ENCODE data around the gene ADCY4.
"Not testable (repeated sequence)": the region's sequence is repeated elsewhere in the genome, so short reads cannot be mapped to it uniquely, and the experiment has no call there.

Gene ADCY4

GRCh38 chr14:24337144-24337823 is 2.4 kb upstream of the ADCY4 start:
- Mint-ChIP-seq H3K4me1 (ENCODE audit: low read depth) (peaks cover 49% of the 10 kb centered on the region), H3K27me3 (peaks cover 40% of the 10 kb centered on the region), H3K4me3 (no peak overlapping the region), H3K9me3 (no peaks in the 10 kb centered on the region), H3K27ac (no peak overlapping the region), H3K36me3 (ENCODE audit: low read depth) (peaks cover 20% of the 10 kb centered on the region)
- no peak for DNase-seq

DNA sequence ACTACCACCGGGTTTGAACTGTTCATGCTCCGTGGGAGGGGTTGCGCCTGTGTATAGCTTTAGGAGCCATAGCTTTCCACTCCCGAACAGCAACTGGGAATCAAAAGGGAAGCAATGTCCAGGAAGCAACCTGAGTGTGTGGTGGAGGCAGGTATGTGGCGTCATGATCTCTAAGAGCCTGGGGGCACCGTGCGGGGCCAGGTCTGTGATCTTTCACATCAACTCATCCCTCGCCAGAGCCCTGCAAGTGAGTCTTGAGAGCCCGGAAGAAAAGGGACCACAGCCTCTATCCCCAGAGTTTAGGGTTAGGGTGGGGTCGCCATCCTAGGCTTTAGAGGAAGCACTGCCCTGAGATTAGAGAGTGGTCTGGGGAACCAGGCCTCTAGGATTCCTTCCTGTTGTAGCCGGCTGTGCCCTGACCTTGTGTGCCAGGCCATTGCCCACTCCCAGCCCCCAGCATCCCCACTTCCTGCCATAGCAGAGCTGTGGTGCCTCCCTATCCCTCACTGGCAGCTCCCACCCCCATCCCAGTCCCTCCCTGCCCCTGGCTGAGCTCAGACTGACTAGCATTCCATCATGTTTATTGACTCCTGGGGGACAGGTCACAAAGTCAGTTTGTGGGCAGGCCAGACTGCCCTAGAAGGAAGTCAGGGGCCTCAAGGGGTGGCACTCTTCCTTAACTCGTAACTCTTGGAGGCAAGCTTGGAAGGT is 745 bp upstream of the ADCY4 start:
- no peak for DNase-seq
- Mint-ChIP-seq H3K36me3 (ENCODE audit: low read depth) (peaks cover 20% of the 10 kb centered on the region), H3K9me3 (no peaks in the 10 kb centered on the region), H3K4me1 (ENCODE audit: low read depth) (peaks cover 56% of the 10 kb centered on the region), H3K27me3 (peaks cover 42% of the 10 kb centered on the region), H3K4me3 (no peak overlapping the region), H3K27ac (no peak overlapping the region)

DNA sequence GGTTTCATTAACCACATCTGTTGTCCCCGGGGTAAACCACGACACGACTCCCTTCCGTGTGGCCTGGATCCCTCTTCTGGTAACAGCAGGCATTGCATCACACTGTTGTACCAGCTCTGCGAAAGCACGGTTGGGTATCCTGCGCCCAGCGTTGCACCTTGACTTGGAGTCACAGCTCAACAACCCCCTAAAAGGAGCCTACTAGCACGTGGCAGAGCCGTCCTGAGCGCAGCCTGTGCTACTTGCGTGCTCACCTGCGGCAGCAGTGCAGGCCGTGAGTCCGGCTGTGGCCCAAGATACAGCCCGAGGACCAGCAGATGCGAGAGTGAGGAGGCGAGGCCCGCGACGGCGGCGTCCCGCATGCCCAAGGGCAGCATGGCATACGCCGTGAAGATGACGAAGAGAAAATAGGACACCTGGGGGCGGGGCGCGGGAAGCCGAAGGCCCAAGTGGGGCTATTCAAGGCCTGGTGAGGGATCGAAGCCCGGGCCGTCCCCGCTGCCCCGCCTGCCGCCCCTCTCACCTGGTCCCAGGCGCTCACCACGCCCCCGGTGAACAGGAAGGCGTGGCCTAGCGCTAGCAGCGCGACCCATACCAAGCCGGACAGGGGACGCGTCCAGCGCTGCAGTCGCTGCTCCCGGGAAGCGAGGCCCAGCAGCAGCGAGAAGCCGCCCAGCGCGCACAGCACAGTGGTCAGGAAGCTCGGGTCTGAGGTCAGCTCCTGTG is 2.4 kb downstream of the ADCY4 start:
- H3K36me3 Mint-ChIP-seq (ENCODE audit: low read depth): peaks cover 9% of the 10 kb centered on the region
- H3K4me1 Mint-ChIP-seq (ENCODE audit: low read depth): peaks cover 46% of the 10 kb centered on the region
- H3K27ac Mint-ChIP-seq: peak overlapping the region; percentile 42
- H3K27me3 Mint-ChIP-seq: peaks cover 42% of the 10 kb centered on the region
- H3K4me3 Mint-ChIP-seq: peak overlapping the region; percentile 64
- DNase-seq: peak; percentile 81
- no peaks in the 10 kb centered on the region for H3K9me3 Mint-ChIP-seq

GRCh38 chr14:24331731-24332267 is 3.1 kb downstream of the ADCY4 start:
- no peak for DNase-seq
- peaks cover 6% of the 10 kb centered on the region for H3K36me3 Mint-ChIP-seq (ENCODE audit: low read depth)
- H3K4me1 Mint-ChIP-seq (ENCODE audit: low read depth): peaks cover 48% of the 10 kb centered on the region
- no peaks in the 10 kb centered on the region for H3K9me3 Mint-ChIP-seq
- peak overlapping the region; percentile 64 for H3K4me3 Mint-ChIP-seq
- H3K27me3 Mint-ChIP-seq: peaks cover 42% of the 10 kb centered on the region
- H3K27ac Mint-ChIP-seq: peak overlapping the region; percentile 42

DNA sequence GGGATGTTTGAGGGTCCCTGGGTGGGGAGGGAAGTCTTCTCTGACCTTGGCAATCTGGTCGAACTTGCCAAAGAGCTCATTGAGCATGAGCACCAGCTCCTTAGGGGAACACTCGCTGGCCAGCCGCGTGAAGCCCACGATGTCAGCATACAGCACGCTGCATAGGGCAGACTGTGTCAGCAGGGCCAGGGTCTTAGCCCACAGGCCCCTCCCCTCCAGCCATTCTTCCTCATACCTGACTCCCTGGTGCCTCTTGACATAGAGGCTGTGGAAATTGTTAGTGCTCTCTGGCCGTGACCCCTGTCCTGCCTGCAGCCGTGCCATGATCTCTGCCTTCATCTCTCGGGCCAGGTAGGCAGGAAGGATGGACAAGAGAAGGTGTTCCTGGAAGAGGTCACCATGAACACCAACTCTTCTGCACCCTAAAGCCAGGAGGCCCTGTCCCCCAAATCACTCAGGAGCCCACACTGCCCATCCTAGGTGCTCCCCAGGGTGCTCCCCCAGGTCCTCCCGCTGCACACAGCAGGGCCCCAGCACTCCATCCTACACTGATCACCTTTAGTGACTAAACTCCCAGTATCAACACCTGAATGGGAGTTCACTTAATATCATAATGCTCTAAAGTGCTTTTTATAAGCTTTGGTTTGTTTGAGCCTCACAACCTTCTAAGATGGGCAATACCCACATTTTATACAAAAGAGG is 3.7 kb downstream of the ADCY4 start:
- Mint-ChIP-seq H3K27me3 (peaks cover 39% of the 10 kb centered on the region), H3K4me3 (no peak overlapping the region), H3K4me1 (ENCODE audit: low read depth) (peaks cover 48% of the 10 kb centered on the region), H3K36me3 (ENCODE audit: low read depth) (peaks cover 1% of the 10 kb centered on the region), H3K27ac (no peak overlapping the region), H3K9me3 (no peaks in the 10 kb centered on the region)
- DNase-seq: no peak

GRCh38 chr14:24329736-24330135 is 5.1 kb downstream of the ADCY4 start:
- DNase-seq: peak; percentile 63
- Mint-ChIP-seq H3K4me3 (no peak overlapping the region), H3K27ac (no peak overlapping the region), H3K4me1 (ENCODE audit: low read depth) (peaks cover 43% of the 10 kb centered on the region), H3K27me3 (peaks cover 25% of the 10 kb centered on the region), H3K9me3 (no peaks in the 10 kb centered on the region), H3K36me3 (ENCODE audit: low read depth) (no peaks in the 10 kb centered on the region)

DNA sequence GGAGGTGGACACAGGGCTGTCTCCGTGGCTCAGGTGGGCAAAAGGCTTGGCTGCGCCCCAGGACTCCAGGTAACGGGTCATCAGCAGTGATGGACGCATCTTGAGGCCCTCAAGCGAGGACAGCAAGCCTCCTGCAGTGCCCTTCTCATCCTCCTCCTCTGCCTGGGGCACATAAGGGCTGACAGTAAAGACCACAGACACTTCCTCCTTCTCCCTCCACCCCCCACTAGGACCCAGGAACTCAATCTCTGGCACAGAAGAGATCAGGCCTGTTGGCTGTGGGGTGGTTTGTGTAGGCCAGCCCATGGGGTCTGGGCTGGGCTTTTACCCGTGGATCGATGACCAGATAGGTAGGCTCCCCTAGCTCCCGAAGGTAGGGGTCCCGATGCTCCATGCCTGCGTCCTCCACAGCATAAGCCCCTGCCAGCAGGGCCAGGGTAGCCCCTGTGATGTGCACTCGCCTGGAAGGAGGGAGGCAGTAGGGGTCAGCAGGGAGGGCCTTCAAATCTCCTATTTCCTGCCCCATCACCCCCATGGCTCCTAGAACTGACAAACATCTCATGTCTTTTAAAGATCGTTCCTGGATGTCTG is 5.7 kb downstream of the ADCY4 start:
- Mint-ChIP-seq H3K9me3 (no peaks in the 10 kb centered on the region), H3K36me3 (ENCODE audit: low read depth) (no peaks in the 10 kb centered on the region), H3K4me3 (no peak overlapping the region), H3K27me3 (peaks cover 20% of the 10 kb centered on the region), H3K27ac (no peak overlapping the region), H3K4me1 (ENCODE audit: low read depth) (peaks cover 39% of the 10 kb centered on the region)
- DNase-seq: no peak

DNA sequence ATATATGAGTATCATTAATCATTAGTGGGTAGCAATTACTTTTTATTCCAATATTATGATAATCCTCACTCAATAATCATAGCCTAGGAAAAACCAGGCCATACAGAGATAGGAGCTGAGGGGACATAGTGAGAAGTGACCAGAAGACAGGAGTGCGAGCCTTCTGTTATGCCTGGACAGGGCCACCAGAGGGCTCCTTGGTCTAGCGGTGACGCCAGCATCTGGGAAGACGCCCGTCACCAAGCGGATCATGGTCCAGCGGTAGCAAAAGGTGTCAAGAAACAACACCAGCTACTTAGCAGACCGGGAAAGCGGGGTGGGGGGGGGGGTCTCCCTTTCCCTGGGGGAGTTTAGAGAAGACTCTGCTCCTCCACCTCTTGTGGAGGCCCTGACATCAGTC is 7.0 kb downstream of the ADCY4 start:
- not testable (repeated sequence) for H3K4me3 Mint-ChIP-seq; H3K9me3 Mint-ChIP-seq; H3K27ac Mint-ChIP-seq; H3K27me3 Mint-ChIP-seq; DNase-seq; H3K36me3 Mint-ChIP-seq (ENCODE audit: low read depth)
- peaks cover 29% of the 10 kb centered on the region for H3K4me1 Mint-ChIP-seq (ENCODE audit: low read depth)

- DNase-seq: no peak
- Mint-ChIP-seq H3K4me1 (ENCODE audit: low read depth) (peaks cover 23% of the 10 kb centered on the region), H3K27me3 (peaks cover 3% of the 10 kb centered on the region), H3K36me3 (ENCODE audit: low read depth) (no peaks in the 10 kb centered on the region), H3K27ac (no peak overlapping the region), H3K4me3 (no peak overlapping the region), H3K9me3 (no peaks in the 10 kb centered on the region)
These were observed 7.6 kb downstream of the ADCY4 start for GRCh38 chr14:24327303-24327702.

- Mint-ChIP-seq H3K9me3 (no peaks in the 10 kb centered on the region), H3K4me1 (ENCODE audit: low read depth) (peaks cover 16% of the 10 kb centered on the region), H3K27ac (no peak overlapping the region), H3K4me3 (no peak overlapping the region), H3K36me3 (ENCODE audit: low read depth) (no peaks in the 10 kb centered on the region), H3K27me3 (no peaks in the 10 kb centered on the region)
- no peak for DNase-seq
These were observed 8.9 kb downstream of the ADCY4 start for GRCh38 chr14:24325963-24326362.

DNA sequence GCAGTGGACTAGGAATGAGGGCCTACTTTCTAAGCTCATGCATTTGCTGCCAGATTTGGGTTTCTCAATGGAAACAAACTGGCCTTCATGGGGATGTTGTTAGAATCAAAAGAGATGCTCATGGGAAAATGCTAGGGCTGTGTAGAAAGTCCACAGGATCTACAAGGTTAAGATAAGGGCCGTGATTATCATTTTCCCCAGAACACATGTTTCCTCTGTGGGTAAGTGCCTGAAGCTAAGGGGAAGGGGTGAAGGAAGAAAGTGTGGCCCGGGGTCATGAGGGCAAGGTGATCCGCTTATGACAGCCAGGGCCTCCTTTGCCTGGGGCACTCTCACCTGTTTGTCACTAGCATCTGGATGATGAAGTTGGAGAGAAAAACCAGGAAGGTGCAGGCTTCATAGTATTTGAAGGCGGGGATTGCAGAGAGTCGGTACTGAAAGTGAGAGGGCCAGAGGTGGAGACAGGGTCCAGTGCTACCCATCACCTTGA is 9.8 kb downstream of the ADCY4 start:
- no peaks in the 10 kb centered on the region for H3K36me3 Mint-ChIP-seq (ENCODE audit: low read depth)
- no peak overlapping the region for H3K27ac Mint-ChIP-seq
- H3K27me3 Mint-ChIP-seq: no peaks in the 10 kb centered on the region

GRCh38 chr14:24324024-24324423 is 10.8 kb downstream of the ADCY4 start:
- H3K36me3 Mint-ChIP-seq (ENCODE audit: low read depth): no peaks in the 10 kb centered on the region
- DNase-seq: no peak
- no peak overlapping the region for H3K4me3 Mint-ChIP-seq
- peaks cover 4% of the 10 kb centered on the region for H3K4me1 Mint-ChIP-seq (ENCODE audit: low read depth)
- no peak overlapping the region for H3K27ac Mint-ChIP-seq
- no peaks in the 10 kb centered on the region for H3K27me3 Mint-ChIP-seq
- no peaks in the 10 kb centered on the region for H3K9me3 Mint-ChIP-seq

More for the DNA sequence above, 9.8 kb downstream of the ADCY4 start:
- H3K4me3 Mint-ChIP-seq: no peak overlapping the region
- peaks cover 15% of the 10 kb centered on the region for H3K4me1 Mint-ChIP-seq (ENCODE audit: low read depth)
- no peak for DNase-seq
- H3K9me3 Mint-ChIP-seq: no peaks in the 10 kb centered on the region

GRCh38 chr14:24323341-24323740 is 11.5 kb downstream of the ADCY4 start:
- no peaks in the 10 kb centered on the region for H3K36me3 Mint-ChIP-seq (ENCODE audit: low read depth)
- H3K27ac Mint-ChIP-seq: no peak overlapping the region
- H3K4me3 Mint-ChIP-seq: no peak overlapping the region

DNA sequence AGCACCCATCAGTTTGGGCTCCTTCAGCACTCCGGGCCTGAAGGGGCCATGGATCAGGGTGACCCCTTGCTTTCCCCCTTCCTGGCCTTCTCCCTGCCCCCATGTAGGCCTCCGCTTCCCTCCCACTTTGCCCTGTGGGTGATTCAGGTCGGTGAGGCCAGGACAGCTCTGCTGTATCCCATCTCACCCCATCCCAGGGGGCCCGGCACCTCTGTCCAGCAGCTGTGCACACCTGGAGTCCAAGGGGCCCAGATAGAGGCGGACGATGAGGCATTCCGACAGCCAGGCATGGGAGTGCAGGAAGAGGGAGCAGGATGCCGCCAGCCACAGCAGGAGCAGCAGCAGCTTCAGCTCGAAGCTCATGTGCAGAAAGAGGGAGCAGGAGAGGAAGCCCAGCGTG is 12.2 kb downstream of the ADCY4 start:
- DNase-seq: no peak
- H3K4me3 Mint-ChIP-seq: no peak overlapping the region
- H3K9me3 Mint-ChIP-seq: no peaks in the 10 kb centered on the region
- H3K36me3 Mint-ChIP-seq (ENCODE audit: low read depth): no peaks in the 10 kb centered on the region
- no peak overlapping the region for H3K27ac Mint-ChIP-seq
- no peaks in the 10 kb centered on the region for H3K27me3 Mint-ChIP-seq
- peaks cover 8% of the 10 kb centered on the region for H3K4me1 Mint-ChIP-seq (ENCODE audit: low read depth)

More at GRCh38 chr14:24323341-24323740, 11.5 kb downstream of the ADCY4 start:
- peaks cover 4% of the 10 kb centered on the region for H3K4me1 Mint-ChIP-seq (ENCODE audit: low read depth)
- no peaks in the 10 kb centered on the region for H3K9me3 Mint-ChIP-seq
- no peaks in the 10 kb centered on the region for H3K27me3 Mint-ChIP-seq
- DNase-seq: no peak

All from activated T-cell treated with anti-CD3 and anti-CD28 coated beads, Interleukin-2, amount 50 U/mL, for 24 hours (primary cell).